Loucy (cell line): Measurements from ENCODE around the gene CD96.

Experiments
- H2AFZ ChIP-seq: fragments of 200-600 bp; sonication (generic); 2 replicates; pipeline ENCODE4 v1.6.0; 2016; ENCODE audit warnings: antibody characterized with exemption, mild to moderate bottlenecking, low read length, moderate library complexity
- H3F3A ChIP-seq: fragments of 200-600 bp; 2 replicates; pipeline ENCODE4 v1.6.0; 2016; ENCODE audit warnings: antibody characterized with exemption, low read depth, mild to moderate bottlenecking
- H3K27me3 ChIP-seq: fragments of 200-600 bp; sonication (generic); 2 replicates; pipeline ENCODE4 v1.6.1; 2014; ENCODE audit warnings: low read length, mild to moderate bottlenecking; ENCODE audit not compliant: insufficient read depth, poor library complexity, severe bottlenecking
- H3K36me3 ChIP-seq: fragments of 200-600 bp; sonication (generic); 2 replicates; pipeline ENCODE4 v1.6.1; 2016; ENCODE audit warnings: low read length; ENCODE audit not compliant: insufficient read depth
- H3K4me1 ChIP-seq: fragments of 200-600 bp; sonication (generic); 2 replicates; pipeline ENCODE4 v1.5.1; 2014; ENCODE audit warnings: low read length, mild to moderate bottlenecking; ENCODE audit not compliant: insufficient read depth, poor library complexity, severe bottlenecking
- H3K4me2 ChIP-seq: fragments of 200-600 bp; sonication (generic); 2 replicates; pipeline ENCODE4 v1.6.0; 2014; ENCODE audit warnings: antibody characterized with exemption, low read length, low read depth, mild to moderate bottlenecking; ENCODE audit not compliant: poor library complexity, severe bottlenecking
- H3K4me3 ChIP-seq: fragments of 200-600 bp; sonication (generic); 2 replicates; pipeline ENCODE4 v1.5.1; 2014; ENCODE audit warnings: low read length, mild to moderate bottlenecking, mixed read lengths; ENCODE audit not compliant: poor library complexity, severe bottlenecking
- H3K79me2 ChIP-seq: fragments of 200-600 bp; sonication (generic); 2 replicates; pipeline ENCODE4 v1.6.1; 2014; ENCODE audit warnings: low read length; ENCODE audit not compliant: insufficient read depth
- H3K9ac ChIP-seq: fragments of 200-600 bp; sonication (generic); 2 replicates; pipeline ENCODE4 v1.6.0; 2014; ENCODE audit warnings: mild to moderate bottlenecking, low read depth, low read length, moderate library complexity; ENCODE audit not compliant: poor library complexity, severe bottlenecking
- H3K9me2 ChIP-seq: fragments of 200-600 bp; sonication (generic); replicated peaks from 2 replicates; pipeline ENCODE4 v1.6.1; 2016; ENCODE audit warnings: low read depth, low read length, mixed read lengths
- H3K9me3 ChIP-seq: fragments of 200-600 bp; sonication (generic); 2 replicates; pipeline ENCODE4 v1.6.1; 2014; ENCODE audit warnings: mild to moderate bottlenecking, antibody characterized with exemption, low read length, low read depth; ENCODE audit not compliant: insufficient read depth
- H4K20me1 ChIP-seq: fragments of 200-600 bp; sonication (generic); 2 replicates; pipeline ENCODE4 v1.6.0; 2014; ENCODE audit warnings: antibody characterized with exemption, low read length, mild to moderate bottlenecking; ENCODE audit not compliant: insufficient read depth, poor library complexity, severe bottlenecking
- EZH2phosphoT487 ChIP-seq: fragments of 200-600 bp; IDR thresholded peaks from 2 replicates; pipeline ENCODE4 v1.6.1; 2018; ENCODE audit warnings: antibody characterized with exemption, mild to moderate bottlenecking, moderate library complexity, borderline replicate concordance
- TF ChIP-seq, protein P1 (sequence below): fragments of 200-600 bp; sonication (generic); conservative IDR thresholded peaks from 2 replicates; pipeline ENCODE4 v1.5.1; 2014; ENCODE audit warnings: mild to moderate bottlenecking, antibody characterized with exemption, low read length

The CD96 gene

DNA sequence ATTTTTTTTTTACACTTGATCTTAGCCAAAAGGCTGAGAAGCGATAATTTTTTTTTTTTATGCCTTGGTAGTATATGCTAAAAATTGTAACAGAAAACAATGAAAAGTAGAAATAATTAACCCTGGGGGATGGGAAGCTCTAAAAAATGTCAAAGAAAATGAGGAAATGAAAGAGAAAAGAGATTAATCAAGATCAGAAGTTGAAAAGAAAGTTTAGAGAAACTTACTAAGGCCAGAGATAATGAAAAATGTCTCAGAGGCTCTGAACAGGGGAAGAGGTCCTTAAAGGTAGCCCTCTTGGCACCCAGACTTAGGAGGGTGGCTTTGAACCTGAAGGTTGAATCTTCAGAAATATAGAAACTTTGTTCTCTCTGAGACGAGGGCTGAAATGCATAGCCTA is 111.8 kb downstream of the CD96 start:
- Histone ChIP-seq H3K36me3 (peaks cover 19% of the 10 kb centered on the region; the same call in 1 of the 2 replicates), H2AFZ (no peak overlapping the region), H3K9me3 (no peaks in the 10 kb centered on the region), H3K9ac (no peak overlapping the region), H4K20me1 (no peaks in the 10 kb centered on the region), H3K4me3 (no peak overlapping the region), H3K9me2 (no peaks in the 10 kb centered on the region), H3F3A (no peaks in the 10 kb centered on the region), H3K4me2 (no peak overlapping the region), H3K79me2 (no peaks in the 10 kb centered on the region), H3K27me3 (no peaks in the 10 kb centered on the region), H3K4me1 (peaks cover 7% of the 10 kb centered on the region)
- TF ChIP-seq, protein P1, sequence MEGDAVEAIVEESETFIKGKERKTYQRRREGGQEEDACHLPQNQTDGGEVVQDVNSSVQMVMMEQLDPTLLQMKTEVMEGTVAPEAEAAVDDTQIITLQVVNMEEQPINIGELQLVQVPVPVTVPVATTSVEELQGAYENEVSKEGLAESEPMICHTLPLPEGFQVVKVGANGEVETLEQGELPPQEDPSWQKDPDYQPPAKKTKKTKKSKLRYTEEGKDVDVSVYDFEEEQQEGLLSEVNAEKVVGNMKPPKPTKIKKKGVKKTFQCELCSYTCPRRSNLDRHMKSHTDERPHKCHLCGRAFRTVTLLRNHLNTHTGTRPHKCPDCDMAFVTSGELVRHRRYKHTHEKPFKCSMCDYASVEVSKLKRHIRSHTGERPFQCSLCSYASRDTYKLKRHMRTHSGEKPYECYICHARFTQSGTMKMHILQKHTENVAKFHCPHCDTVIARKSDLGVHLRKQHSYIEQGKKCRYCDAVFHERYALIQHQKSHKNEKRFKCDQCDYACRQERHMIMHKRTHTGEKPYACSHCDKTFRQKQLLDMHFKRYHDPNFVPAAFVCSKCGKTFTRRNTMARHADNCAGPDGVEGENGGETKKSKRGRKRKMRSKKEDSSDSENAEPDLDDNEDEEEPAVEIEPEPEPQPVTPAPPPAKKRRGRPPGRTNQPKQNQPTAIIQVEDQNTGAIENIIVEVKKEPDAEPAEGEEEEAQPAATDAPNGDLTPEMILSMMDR, result no peak
- TF ChIP-seq EZH2phosphoT487, result no peak

DNA sequence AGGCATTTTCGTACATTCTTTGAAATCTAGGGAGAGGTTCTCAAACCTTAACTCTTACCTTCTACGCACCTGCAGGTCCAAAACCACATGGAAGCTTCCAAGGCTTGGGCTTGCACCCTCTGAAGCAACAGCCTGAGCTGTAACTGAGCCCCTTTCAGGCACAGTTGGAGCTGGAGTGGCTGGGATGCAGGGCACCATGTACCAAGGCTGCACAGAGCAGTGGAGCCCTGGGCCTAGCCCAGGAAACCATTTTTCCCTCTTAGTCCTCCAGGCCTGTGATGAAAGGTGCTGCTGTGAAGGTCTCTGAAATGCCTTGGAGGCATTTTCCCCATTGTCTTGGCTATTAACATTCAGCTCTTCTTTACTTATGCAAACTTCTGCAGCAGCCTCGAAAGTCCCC is 120.0 kb downstream of the CD96 start:
- peaks cover 13% of the 10 kb centered on the region for H3K4me1 ChIP-seq
- H3F3A ChIP-seq, result no peaks in the 10 kb centered on the region
- H3K4me3 ChIP-seq, result no peak overlapping the region
- H3K9me3 ChIP-seq, result peaks cover 20% of the 10 kb centered on the region; the same call in 1 of the 2 replicates
- no peak overlapping the region for H2AFZ ChIP-seq
- no peak for TF ChIP-seq EZH2phosphoT487
- TF ChIP-seq, protein P1, result no peak
- no peak overlapping the region for H3K4me2 ChIP-seq
- peaks cover 3% of the 10 kb centered on the region; the same call in 1 of the 2 replicates for H3K36me3 ChIP-seq
- no peaks in the 10 kb centered on the region for H3K79me2 ChIP-seq
- no peak overlapping the region for H3K9ac ChIP-seq
- no peaks in the 10 kb centered on the region for H3K27me3 ChIP-seq
- H4K20me1 ChIP-seq, result no peaks in the 10 kb centered on the region
- no peaks in the 10 kb centered on the region for H3K9me2 ChIP-seq

DNA sequence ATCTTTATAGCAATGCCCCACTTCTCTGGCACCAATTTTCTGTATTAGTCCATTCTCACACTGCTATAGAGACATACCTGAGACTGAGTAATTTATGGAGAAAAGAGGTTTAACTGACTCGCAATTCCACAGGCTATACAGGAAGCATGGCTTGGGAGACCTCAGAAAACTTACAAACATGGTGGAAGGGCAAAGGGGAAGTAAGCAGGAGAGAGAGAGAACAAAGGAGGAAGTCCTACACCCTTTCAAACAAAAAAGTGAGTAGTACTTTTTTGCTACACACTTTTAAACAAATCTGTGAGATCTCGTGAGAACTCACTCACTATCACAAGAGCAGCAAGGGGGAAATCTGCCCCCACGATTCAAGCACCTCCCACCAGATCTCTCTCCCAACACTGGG is 120.9 kb downstream of the CD96 start:
- H3F3A ChIP-seq, result no peaks in the 10 kb centered on the region
- H3K9me3 ChIP-seq, result peaks cover 20% of the 10 kb centered on the region; the same call in 1 of the 2 replicates
- H2AFZ ChIP-seq, result no peak overlapping the region
- no peak overlapping the region for H3K4me3 ChIP-seq
- no peaks in the 10 kb centered on the region for H4K20me1 ChIP-seq
- no peak overlapping the region for H3K4me2 ChIP-seq
- TF ChIP-seq, protein P1, result no peak
- no peak for TF ChIP-seq EZH2phosphoT487
- H3K79me2 ChIP-seq, result no peaks in the 10 kb centered on the region
- H3K9ac ChIP-seq, result no peak overlapping the region
- peaks cover 3% of the 10 kb centered on the region; the same call in 1 of the 2 replicates for H3K36me3 ChIP-seq
- H3K9me2 ChIP-seq, result no peaks in the 10 kb centered on the region
- peaks cover 21% of the 10 kb centered on the region for H3K4me1 ChIP-seq
- H3K27me3 ChIP-seq, result no peaks in the 10 kb centered on the region
